GM10266 (cell line): ENCODE data around the gene USP9Y.

ENCODE experiments used
- DNase-seq: peaks from one replicate; pipeline ENCODE4 v3.0.0; 2012; ENCODE audit errors: extremely low spot score
- TF ChIP-seq, protein P1 (sequence below): IDR thresholded peaks from 2 replicates; pipeline ENCODE4 v1.5.1; 2012; ENCODE audit warnings: mild to moderate bottlenecking, low read depth; ENCODE audit not compliant: control insufficient read depth, insufficient read depth; ENCODE audit errors: missing control alignments

USP9Y gene

DNA sequence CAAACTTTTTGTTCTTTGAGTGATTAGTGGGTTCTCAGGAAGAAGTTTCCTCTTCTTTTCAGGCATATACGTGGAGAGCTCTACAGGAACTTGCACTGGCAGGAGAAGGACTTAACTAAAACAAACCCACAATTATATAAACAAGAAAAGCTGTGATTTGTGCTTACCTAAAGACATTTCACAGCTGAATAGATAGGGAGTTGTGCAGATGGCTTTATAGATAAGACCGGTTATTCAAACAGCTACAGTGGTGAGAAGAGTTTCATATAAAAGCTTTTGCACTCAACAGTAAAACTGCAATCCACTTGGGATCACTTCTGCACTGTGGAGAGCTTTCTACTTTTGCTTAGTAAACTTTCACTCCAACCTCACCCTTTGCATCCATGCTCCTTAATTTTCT, 197.6 kb downstream of the USP9Y start:
- DNase-seq, result no peak
- TF ChIP-seq, protein P1, sequence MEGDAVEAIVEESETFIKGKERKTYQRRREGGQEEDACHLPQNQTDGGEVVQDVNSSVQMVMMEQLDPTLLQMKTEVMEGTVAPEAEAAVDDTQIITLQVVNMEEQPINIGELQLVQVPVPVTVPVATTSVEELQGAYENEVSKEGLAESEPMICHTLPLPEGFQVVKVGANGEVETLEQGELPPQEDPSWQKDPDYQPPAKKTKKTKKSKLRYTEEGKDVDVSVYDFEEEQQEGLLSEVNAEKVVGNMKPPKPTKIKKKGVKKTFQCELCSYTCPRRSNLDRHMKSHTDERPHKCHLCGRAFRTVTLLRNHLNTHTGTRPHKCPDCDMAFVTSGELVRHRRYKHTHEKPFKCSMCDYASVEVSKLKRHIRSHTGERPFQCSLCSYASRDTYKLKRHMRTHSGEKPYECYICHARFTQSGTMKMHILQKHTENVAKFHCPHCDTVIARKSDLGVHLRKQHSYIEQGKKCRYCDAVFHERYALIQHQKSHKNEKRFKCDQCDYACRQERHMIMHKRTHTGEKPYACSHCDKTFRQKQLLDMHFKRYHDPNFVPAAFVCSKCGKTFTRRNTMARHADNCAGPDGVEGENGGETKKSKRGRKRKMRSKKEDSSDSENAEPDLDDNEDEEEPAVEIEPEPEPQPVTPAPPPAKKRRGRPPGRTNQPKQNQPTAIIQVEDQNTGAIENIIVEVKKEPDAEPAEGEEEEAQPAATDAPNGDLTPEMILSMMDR, result no peak

DNA sequence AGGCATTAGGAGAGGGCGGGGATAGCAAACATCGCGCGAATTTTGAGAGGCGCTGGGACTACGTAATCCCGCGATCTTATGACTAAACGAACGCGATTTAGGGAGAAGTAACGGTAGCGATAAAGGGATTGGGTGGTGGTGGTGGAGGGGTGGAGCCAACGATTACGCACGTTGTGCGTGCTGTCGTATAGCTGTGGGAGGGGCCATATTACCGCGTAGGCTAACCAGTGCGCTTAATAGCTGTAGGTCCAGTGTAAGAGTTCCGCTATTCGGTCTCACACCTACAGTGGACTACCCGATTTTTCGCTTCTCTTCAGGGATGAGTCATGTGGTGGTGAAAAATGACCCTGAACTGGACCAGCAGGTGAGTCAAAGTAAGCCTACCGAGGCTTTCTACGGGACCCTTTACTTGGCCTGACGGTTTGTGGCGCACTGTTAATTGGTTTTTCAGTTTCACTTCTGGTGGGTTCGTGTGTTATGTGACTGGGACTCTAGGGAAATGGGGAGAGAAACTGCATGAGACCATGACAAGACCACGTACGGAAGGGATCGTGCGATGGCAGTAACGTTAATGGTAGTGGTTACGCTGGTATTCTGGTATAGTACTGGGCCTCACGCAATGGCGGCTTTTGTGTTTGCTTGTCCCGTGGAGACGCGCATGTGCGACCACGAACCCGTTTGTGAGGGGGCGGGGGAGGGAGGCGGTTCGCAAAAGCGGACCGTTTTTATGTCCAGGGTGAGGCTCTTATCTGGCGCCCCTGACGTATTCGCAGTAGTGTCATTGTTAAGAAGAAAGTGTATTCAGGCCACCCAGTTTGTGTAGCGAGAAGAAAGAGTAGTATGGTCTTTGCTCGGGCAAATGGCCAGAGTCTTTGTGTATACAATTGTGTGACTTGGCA, 203.8 kb downstream of the USP9Y start, which contains the start of gene DDX3Y:
Gene DDX3Y, plus strand, starts transcription at position 251 of the 899 bp plus-strand sequence. Its CDS starts 69 bp downstream, at position 320.
- TF ChIP-seq, protein P1, result no peak
- peak; percentile 80 for DNase-seq

DNA sequence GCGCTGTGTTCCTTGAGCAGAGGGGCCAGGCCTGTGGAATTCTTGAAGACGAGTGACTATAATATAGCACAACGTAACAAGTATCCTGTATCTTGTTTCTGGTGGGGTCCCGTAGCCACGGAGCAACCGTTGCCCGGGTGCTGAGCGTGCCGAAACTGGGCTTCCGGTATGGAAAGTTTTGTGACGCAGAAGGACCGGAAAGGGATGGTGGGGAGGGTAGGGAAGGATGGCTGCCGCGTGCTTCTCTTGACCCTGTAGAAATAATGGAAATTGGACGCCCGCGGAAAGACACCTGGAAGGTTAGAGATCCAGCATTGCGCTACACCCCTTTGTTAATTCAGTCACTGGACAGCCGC, 204.5 kb downstream of the USP9Y start:
- TF ChIP-seq, protein P1, result no peak
- DNase-seq, result peak; percentile 44

DNA sequence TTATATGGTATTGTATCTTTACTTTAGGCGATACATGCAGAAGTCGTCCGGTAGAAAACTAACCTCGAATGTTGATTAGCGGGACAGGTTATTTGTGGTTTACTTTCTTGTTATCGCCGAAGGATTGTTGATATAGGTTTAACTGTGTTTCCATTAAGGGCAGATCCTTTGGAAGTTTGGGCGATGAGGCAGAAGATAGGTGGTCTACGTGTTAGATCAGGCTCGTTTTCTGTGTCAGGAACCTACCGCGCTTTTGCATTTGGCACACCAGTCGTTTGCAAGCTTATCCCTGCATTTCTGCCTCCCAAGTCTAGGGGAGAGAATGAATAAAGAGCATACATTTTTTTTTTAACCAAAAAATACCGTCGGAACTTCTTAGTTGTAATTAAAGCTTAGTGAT, 204.9 kb downstream of the USP9Y start:
- DNase-seq, result no peak
- TF ChIP-seq, protein P1, result no peak
